Measurements from ENCODE around the gene ROCK2.
"Not testable (repeated sequence)": the region's sequence is repeated elsewhere in the genome, so short reads cannot be mapped to it uniquely, and the experiment has no call there.

The ROCK2 gene

GRCh38 chr2:11263177-11263576 lies 81.3 kb downstream of the ROCK2 start:
- DNase-seq, result no peak

GRCh38 chr2:11262438-11262837 lies 82.0 kb downstream of the ROCK2 start:
- not testable (repeated sequence) for DNase-seq

GRCh38 chr2:11261564-11261963 lies 82.9 kb downstream of the ROCK2 start:
- not testable (repeated sequence) for DNase-seq

GRCh38 chr2:11260979-11261378 lies 83.5 kb downstream of the ROCK2 start:
- DNase-seq, result no peak

DNA sequence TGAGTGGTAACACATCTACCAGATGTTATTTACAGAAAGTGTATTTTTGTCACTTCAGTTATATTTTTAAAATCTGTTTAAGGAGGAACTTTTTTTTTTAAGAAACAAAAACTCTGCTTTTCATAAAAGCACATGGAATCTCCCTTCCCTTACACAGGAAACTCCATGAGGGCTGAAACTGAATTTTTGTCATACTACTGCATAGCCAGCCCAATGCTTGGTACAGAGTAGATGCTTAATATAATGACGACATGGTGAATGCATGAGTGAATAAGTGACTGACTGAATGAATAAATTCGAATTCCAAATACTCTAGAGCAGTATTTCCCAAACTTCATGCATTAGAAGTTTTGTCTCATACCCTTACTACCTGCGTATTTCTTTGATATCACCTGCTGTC lies 86.5 kb downstream of the ROCK2 start:
- no peak for DNase-seq

GRCh38 chr2:11257078-11257477 lies 87.4 kb downstream of the ROCK2 start:
- DNase-seq, result no peak

DNA sequence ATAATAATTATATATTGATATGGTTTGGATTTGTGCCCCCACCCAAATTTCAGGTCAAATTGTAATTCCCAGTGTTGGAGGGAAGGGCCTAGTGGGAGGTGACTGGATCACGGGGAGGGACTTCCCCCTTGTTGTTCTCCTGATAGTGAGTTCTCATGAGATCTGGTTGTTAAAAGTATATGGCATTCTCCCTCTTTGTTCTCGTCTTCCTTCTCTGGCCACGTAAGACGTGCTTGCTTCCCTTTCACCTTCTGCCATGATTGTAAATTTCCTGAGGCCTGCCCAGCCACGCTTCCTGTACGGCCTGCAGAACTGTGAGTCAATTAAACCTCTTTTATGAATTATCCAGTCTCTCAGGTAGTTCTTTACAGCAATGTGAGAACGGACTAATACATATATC lies 88.3 kb downstream of the ROCK2 start:
- DNase-seq, result no peak

GRCh38 chr2:11254100-11254536 lies 90.3 kb downstream of the ROCK2 start:
- DNase-seq, result no peak

DNA sequence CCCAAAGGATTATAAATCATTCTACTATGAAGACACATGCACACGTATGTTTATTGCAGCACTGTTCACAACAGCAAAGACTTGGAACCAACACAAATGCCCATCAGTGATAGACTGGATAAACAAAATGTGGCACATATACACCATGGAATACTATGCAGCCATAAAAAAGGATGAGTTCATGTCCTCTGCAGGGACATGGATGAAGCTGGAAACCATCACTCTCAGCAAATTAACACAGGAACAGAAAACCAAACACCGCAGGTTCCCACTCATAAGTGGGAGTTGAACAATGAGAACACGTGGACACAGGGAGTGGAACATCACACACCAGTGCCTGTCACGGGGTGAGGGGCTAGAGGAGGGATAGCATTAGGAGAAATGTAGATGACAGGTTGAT lies 92.0 kb downstream of the ROCK2 start:
- not testable (repeated sequence) for DNase-seq

DNA sequence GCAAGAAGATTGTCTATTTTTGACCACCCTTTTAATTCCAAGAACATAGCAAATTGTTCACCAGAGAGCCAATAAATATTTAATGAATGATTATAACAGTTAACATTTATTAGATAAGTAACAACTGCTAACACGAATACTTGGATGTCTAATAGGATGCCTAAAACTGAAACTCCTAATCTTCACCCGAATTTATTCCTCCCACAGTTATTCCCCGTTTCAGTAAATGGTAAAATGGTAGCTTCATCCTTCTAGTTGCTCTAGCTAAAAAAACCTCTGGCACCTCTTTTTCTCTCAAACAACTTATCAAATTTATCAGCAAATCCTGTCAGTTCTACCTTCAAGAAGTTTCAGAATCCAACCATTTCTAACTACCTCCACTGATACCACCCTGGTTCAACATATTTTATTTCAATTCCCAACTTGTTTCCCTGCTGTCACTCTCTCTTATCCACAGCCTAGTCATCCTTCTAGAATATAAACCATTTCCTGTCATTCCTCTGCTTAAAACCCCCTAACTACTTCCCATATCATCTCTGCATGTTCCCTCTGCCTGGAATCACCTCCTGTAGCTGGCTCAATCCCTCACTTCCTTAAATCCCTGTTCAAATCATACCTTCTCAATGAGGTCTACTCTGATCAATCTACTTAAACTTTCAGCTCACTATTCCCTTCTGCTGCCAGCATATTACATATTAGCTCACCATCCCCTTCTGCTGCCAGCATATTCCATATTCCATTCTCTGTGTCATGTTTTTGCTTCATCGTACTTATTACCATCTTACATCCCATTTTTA lies 93.8 kb downstream of the ROCK2 start:
- DNase-seq, result no peak

GRCh38 chr2:11245322-11245721 lies 99.1 kb downstream of the ROCK2 start:
- no peak for DNase-seq

GRCh38 chr2:11244091-11244826 lies 100.2 kb downstream of the ROCK2 start:
- no peak for DNase-seq

GRCh38 chr2:11243512-11243911 lies 100.9 kb downstream of the ROCK2 start:
- DNase-seq, result no peak

DNA sequence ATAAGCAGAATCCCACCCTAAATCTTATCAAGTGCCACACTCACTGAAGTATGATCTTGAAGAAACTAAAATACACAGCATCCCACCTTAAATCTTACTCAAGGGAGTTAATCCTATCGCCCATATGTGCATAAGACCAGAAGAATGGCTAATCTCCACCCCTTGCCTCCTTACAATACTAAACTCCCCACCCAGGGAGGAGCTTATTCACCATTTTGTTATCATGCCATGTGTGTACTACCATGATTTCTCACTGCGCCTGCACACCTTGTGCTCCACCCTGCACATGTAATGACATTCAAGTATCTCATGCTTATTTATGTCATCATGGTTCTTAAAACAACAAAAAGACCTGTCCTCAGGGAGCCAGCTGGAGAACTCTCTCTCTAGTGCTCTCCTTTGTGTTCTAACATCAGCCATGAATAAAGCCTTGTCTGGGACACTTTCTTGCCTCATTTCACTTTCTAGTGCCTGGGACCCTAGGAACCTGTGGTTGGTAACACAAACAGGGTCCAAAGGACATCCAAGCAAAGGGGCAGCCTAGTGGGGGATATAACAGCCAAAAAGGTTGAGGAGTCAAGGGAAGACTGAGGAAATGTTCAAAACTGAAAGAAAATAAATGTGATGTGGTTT lies 101.8 kb downstream of the ROCK2 start:
- no peak for DNase-seq

DNA sequence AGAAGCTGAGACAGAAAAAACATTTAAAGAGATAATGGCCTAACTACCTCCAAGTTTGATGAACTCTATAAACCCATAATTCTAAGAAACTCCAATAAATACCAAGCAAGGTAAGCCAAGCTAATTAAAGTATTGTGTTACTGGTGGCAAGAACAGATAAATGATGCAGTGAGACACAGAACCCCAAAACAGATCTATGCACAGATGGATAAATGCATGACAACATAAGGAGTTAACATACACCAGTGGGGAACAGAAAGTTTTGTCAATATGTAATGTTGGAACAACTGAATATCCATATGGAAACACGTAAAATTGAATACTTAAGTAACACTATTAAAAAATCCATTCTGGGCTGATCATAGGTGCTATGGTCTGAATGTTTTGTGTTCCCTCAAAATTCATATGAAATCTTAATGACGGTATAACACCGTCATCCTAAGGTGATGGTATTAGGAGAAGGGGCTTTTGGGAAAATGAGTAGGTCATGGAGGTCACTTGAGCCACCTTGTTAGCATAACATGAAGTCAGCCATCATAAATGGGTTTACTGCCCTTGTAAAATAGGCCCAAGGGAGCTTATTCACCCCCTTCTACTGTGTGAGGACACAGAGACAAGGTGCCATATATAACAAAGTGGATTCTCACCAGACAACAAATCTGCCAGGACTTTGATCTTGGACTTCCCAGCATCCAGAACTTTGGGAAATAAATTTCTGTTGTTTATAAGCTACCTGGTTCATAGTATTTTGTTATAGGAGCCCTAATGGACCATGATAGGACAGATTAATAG lies 102.8 kb downstream of the ROCK2 start:
- DNase-seq, result no peak

GRCh38 chr2:11239666-11240462 lies 104.6 kb downstream of the ROCK2 start:
- DNase-seq, result no peak

- no peak for DNase-seq
These were observed 105.3 kb downstream of the ROCK2 start for GRCh38 chr2:11239147-11239546.

DNA sequence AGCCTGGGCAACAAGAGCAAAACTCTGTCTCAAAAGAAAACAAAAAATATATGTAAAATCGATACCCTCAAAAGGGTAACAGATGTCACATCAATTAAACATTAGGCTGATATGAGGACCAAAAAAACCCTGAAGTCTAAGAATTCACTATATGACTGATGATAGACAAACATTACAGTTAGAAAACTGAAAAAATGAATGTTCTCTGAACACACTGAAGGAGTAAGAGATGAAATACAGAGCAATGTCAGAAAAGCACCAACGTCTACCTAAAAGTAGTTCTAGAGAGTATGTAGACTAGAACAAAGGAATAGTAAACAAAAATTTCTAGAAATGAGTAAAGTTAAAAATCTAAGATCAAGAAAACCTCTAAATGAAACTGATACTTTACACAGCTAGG lies 107.3 kb downstream of the ROCK2 start:
- no peak for DNase-seq

- no peak for DNase-seq
These were observed 108.1 kb downstream of the ROCK2 start for GRCh38 chr2:11236335-11236734.

DNA sequence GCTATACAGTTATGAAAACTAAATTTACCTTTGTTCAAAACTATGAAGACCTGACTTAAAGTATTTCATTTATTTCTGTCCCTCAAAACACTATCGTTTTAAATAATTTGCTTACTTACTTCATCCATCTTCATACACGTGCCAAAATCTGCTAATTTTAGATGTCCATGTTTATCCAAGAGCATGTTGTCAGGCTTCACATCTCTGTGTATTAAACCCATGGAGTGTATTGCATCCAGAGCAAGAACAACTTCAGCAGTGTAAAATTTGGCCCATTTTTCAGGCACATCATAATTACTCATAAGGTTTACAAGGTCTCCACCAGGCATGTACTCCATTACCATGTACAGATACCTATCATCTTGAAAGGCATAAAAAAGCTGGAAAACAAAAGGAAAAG lies 108.9 kb downstream of the ROCK2 start:
- DNase-seq, result no peak

GRCh38 chr2:11234309-11234708 lies 110.1 kb downstream of the ROCK2 start:
- no peak for DNase-seq

DNA sequence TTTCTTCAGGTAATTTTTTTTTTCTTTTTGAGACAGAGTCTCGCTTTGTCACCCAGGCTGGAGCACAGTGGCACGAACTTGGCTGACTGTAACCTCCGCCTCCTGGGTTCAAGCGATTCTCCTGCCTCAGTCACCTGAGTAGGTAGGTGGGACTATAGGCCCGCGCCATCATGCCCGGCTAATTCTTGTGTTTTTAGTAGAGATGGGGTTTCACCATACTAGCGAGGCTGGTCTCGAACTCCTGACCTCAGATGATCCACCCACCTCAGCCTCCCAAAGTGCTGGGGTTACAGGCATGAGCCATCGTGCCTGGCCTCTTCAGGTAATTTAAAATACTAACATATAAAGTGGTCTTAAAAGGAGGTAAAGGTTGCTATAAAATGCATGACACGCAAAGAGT lies 113.2 kb downstream of the ROCK2 start:
- not testable (repeated sequence) for DNase-seq
